IMR-90 (cell line): ENCODE results near the gene TCEAL6. TPM values are rescaled to one million over a fixed set of nuclear protein-coding genes. Genes with fewer than 3 reads are reported as not detected.

Experiments
- ATAC-seq: fragments of 200-7000 bp; cut with Tn5 transposase; 2 replicates; pipeline ENCODE4 v1.9.1; 2020; ENCODE audit warnings: low read depth, mild to moderate bottlenecking, moderate library complexity
- BruUV-seq: library from RNA; stranded (reverse); fragments of 400-500 nt; replicated peaks from 2 replicates; lab custom pipeline; 2021; lab: Mats Ljungman, UMichigan
- CTCF ChIA-PET: fragments of 300-600 bp; formaldehyde crosslinking; extraction: SDS; loops from one replicate; lab custom pipeline; 2021; ENCODE audit warnings: antibody characterized with exemption; lab: Yijun Ruan, JAX
- POLR2A ChIA-PET: fragments of 300-600 bp; sonication (Branson Sonifier 250); formaldehyde crosslinking; loops from one replicate; lab custom pipeline; 2022; ENCODE audit warnings: antibody characterized with exemption; ENCODE audit not compliant: unreplicated experiment; lab: Charles Lee
- DNase-seq: peaks from one replicate; pipeline ENCODE4 v3.0.0; 2013
- H2AFZ ChIP-seq: replicated peaks from 2 replicates; pipeline ENCODE3; 2013; ENCODE audit warnings: low read length, mild to moderate bottlenecking; ENCODE audit not compliant: poor library complexity
- H2AK5ac ChIP-seq: 2 replicates; pipeline ENCODE4 v1.6.1; 2013; ENCODE audit warnings: low read depth, low read length, inconsistent platforms
- H2AK9ac ChIP-seq: replicated peaks from 2 replicates; pipeline ENCODE3; 2013; ENCODE audit warnings: mild to moderate bottlenecking, low read depth, low read length, moderate library complexity; ENCODE audit not compliant: poor library complexity
- H2BK120ac ChIP-seq: 2 replicates; pipeline ENCODE4 v1.6.1; 2013; ENCODE audit warnings: low read depth, low read length, inconsistent platforms
- H2BK15ac ChIP-seq: 3 replicates; pipeline ENCODE4 v1.6.1; 2013; ENCODE audit warnings: low read depth, low read length, inconsistent platforms
- H2BK20ac ChIP-seq: 2 replicates; pipeline ENCODE4 v1.6.1; 2013; ENCODE audit warnings: low read depth, mild to moderate bottlenecking, inconsistent platforms, low read length, moderate library complexity
- H2BK5ac ChIP-seq: 2 replicates; pipeline ENCODE4 v1.6.1; 2013; ENCODE audit warnings: mild to moderate bottlenecking, low read depth, low read length, inconsistent platforms; ENCODE audit not compliant: poor library complexity, severe bottlenecking
- H3K14ac ChIP-seq: replicated peaks from 2 replicates; pipeline ENCODE4 v1.6.1; 2013; ENCODE audit warnings: low read depth, low read length, inconsistent platforms
- H3K18ac ChIP-seq: 2 replicates; pipeline ENCODE4 v1.6.1; 2013; ENCODE audit warnings: low read depth, low read length, control low read depth
- H3K23ac ChIP-seq: 2 replicates; pipeline ENCODE4 v1.6.1; 2013; ENCODE audit warnings: low read depth, low read length, inconsistent platforms
- H3K27ac ChIP-seq: 2 replicates; pipeline ENCODE4 v1.5.1; 2013; ENCODE audit warnings: mild to moderate bottlenecking, control low read depth, low read length; ENCODE audit not compliant: insufficient read depth
- H3K27me3 ChIP-seq: 2 replicates; pipeline ENCODE4 v1.6.1; 2013; ENCODE audit warnings: low read length; ENCODE audit not compliant: control insufficient read depth, insufficient read depth
- H3K36me3 ChIP-seq: 2 replicates; pipeline ENCODE4 v1.6.1; 2013; ENCODE audit warnings: low read length, mixed read lengths; ENCODE audit not compliant: control insufficient read depth, insufficient read depth
- H3K4ac ChIP-seq: 2 replicates; pipeline ENCODE4 v1.6.1; 2013; ENCODE audit warnings: low read depth, low read length, inconsistent platforms
- H3K4me1 ChIP-seq: 2 replicates; pipeline ENCODE4 v1.6.1; 2013; ENCODE audit warnings: low read length, mixed read lengths; ENCODE audit not compliant: control insufficient read depth, insufficient read depth
- H3K4me2 ChIP-seq: 2 replicates; pipeline ENCODE4 v1.6.1; 2013; ENCODE audit warnings: low read depth, mild to moderate bottlenecking, control low read depth, low read length, moderate library complexity
- H3K4me3 ChIP-seq: 2 replicates; pipeline ENCODE4 v1.5.1; 2013; ENCODE audit warnings: low read depth, mild to moderate bottlenecking, control low read depth, low read length, moderate library complexity; ENCODE audit not compliant: insufficient read depth
- H3K56ac ChIP-seq: 2 replicates; pipeline ENCODE4 v1.6.1; 2013; ENCODE audit warnings: low read length, inconsistent platforms; ENCODE audit not compliant: insufficient read depth; ENCODE audit errors: extremely low read depth
- H3K79me1 ChIP-seq, 2 experiments: 2 replicates each; pipeline ENCODE4 v1.6.1; 2013; ENCODE audit warnings: low read length in 2 of 2, inconsistent platforms in 1 of 2, low read depth in 1 of 2
- H3K9ac ChIP-seq: 2 replicates; pipeline ENCODE4 v1.6.1; 2013; ENCODE audit warnings: low read depth, low read length, control low read depth
- H3K9me1 ChIP-seq: 2 replicates; pipeline ENCODE4 v1.6.1; 2013; ENCODE audit warnings: low read length, inconsistent platforms; ENCODE audit not compliant: insufficient read depth
- H3K9me3 ChIP-seq: 2 replicates; pipeline ENCODE4 v1.6.1; 2013; ENCODE audit warnings: low read length; ENCODE audit not compliant: control insufficient read depth, insufficient read depth
- H4K20me1 ChIP-seq: 2 replicates; pipeline ENCODE4 v1.6.1; 2013; ENCODE audit warnings: low read length, inconsistent platforms; ENCODE audit not compliant: insufficient read depth
- H4K5ac ChIP-seq: 2 replicates; pipeline ENCODE4 v1.6.1; 2013; ENCODE audit warnings: mild to moderate bottlenecking, low read depth, low read length, control low read depth
- H4K8ac ChIP-seq, 2 experiments: 2 replicates each; pipeline ENCODE4 v1.6.1; 2013; ENCODE audit warnings: low read depth in 2 of 2, low read length in 2 of 2, control low read depth in 1 of 2, inconsistent platforms in 1 of 2
- H4K91ac ChIP-seq: 2 replicates; pipeline ENCODE4 v1.6.1; 2013; ENCODE audit warnings: low read depth, low read length, inconsistent platforms; ENCODE audit not compliant: insufficient read depth
- BHLHE40 ChIP-seq: fragments of 150-350 bp; IDR thresholded peaks from 2 replicates; pipeline ENCODE4 v1.6.1; 2016; ENCODE audit warnings: mild to moderate bottlenecking, low read depth, low read length
- CEBPB ChIP-seq: IDR thresholded peaks from 2 replicates; pipeline ENCODE4 v1.6.1; 2012; ENCODE audit warnings: low read depth, low read length, improper control_type of control experiment
- CTCF ChIP-seq: conservative IDR thresholded peaks from 2 replicates; pipeline ENCODE4 v1.5.1; 2012; ENCODE audit warnings: mild to moderate bottlenecking, low read depth, low read length, improper control_type of control experiment
- ELK1 ChIP-seq: fragments of 150-350 bp; IDR thresholded peaks from 2 replicates; pipeline ENCODE4 v1.6.1; 2016; ENCODE audit warnings: low read depth, mild to moderate bottlenecking, low read length, moderate library complexity, borderline replicate concordance
- FOS ChIP-seq: fragments of 150-350 bp; IDR thresholded peaks from 2 replicates; pipeline ENCODE4 v1.6.1; 2016; ENCODE audit warnings: low read depth, low read length
- MAFK ChIP-seq: IDR thresholded peaks from 2 replicates; pipeline ENCODE4 v1.6.1; 2012; ENCODE audit warnings: low read depth, low read length, improper control_type of control experiment
- MAZ ChIP-seq: IDR thresholded peaks from 2 replicates; pipeline ENCODE4 v1.6.1; 2012; ENCODE audit warnings: low read depth, mild to moderate bottlenecking, low read length, improper control_type of control experiment, moderate library complexity, borderline replicate concordance
- MXI1 ChIP-seq: IDR thresholded peaks from 2 replicates; pipeline ENCODE4 v1.6.1; 2012; ENCODE audit warnings: low read depth, mild to moderate bottlenecking, low read length, moderate library complexity, borderline replicate concordance
- POLR2A ChIP-seq: IDR thresholded peaks from 2 replicates; pipeline ENCODE4 v1.6.1; 2012; ENCODE audit warnings: mild to moderate bottlenecking, low read depth, low read length
- RAD21 ChIP-seq: IDR thresholded peaks from 2 replicates; pipeline ENCODE4 v1.6.1; 2012; ENCODE audit warnings: low read length, improper control_type of control experiment
- RCOR1 ChIP-seq: IDR thresholded peaks from 2 replicates; pipeline ENCODE4 v1.6.1; 2012; ENCODE audit warnings: mild to moderate bottlenecking, low read length, improper control_type of control experiment; ENCODE audit not compliant: insufficient replicate concordance
- RFX5 ChIP-seq: IDR thresholded peaks from 2 replicates; pipeline ENCODE4 v1.8.0; 2012; ENCODE audit warnings: low read depth, mild to moderate bottlenecking, low read length, moderate library complexity
- SMC3 ChIP-seq: fragments of 150-350 bp; IDR thresholded peaks from 2 replicates; pipeline ENCODE4 v1.6.1; 2016; ENCODE audit warnings: low read depth, mild to moderate bottlenecking, antibody characterized with exemption, low read length, moderate library complexity
- USF2 ChIP-seq: fragments of 150-350 bp; IDR thresholded peaks from 2 replicates; pipeline ENCODE4 v1.6.1; 2017; ENCODE audit warnings: mild to moderate bottlenecking, antibody characterized with exemption, low read length, low read depth
- WGBS, 2 experiments: methylation state at CpG; one replicate each; pipeline versions ENCODE4 v1.1.5 to v1.1.7; 2013; ENCODE audit warnings: missing lambda C conversion rate in 2 of 2; ENCODE audit not compliant: insufficient read length in 1 of 2; ENCODE audit errors: extremely low coverage in 2 of 2; 5-methylcytosine and 5-hydroxymethylcytosine counted together
- dilution Hi-C: fragments of 300-500 bp; cut with HindIII; formaldehyde crosslinking; loops from one replicate; pipeline ENCODE4 v1.14.3; 2018; ENCODE audit warnings: low sequenced_read_pairs; ENCODE audit not compliant: unreplicated experiment
- in situ Hi-C: fragments of 300-500 bp; cut with MboI; formaldehyde crosslinking; loops from 3 replicates; pipeline ENCODE4 v1.14.3; 2019; ENCODE audit warnings: low sequenced_read_pairs, inconsistent platforms, mixed read lengths
- intact Hi-C: fragments of 100-400 bp; cut with micrococcal nuclease; formaldehyde crosslinking; loops from 2 replicates; pipeline ENCODE4 v1.10.0; 2022
- polyA plus RNA-seq, 3 experiments: library from polyadenylated mRNA; depleted of rRNA; stranded (reverse); fragments of >200 nt; gene quantifications; 2 replicates each; pipeline ENCODE4 v1.2.3, GENCODE V29; 2012; ENCODE audit warnings: low replicate concordance in 1 of 3
- total RNA-seq: library from RNA; depleted of rRNA; stranded (reverse); fragments of >200 nt; gene quantifications from 2 replicates; pipeline ENCODE4 v1.2.3, GENCODE V29; 2012

Gene TCEAL6
- total and polyA plus RNA-seq, 2 of the 4 experiments (the other 2 are of a cell fraction): not detected

GRCh38 chrX:102113367-102113766 is 28.9 kb downstream of the TCEAL6 start:
- Histone ChIP-seq H4K5ac (no peak overlapping the region), H3K56ac (no peak overlapping the region), H3K23ac (no peak overlapping the region), H3K4me2 (no peak overlapping the region), H2AK9ac (no peak overlapping the region), H4K20me1 (no peaks in the 10 kb centered on the region), H3K4me1 (no peaks in the 10 kb centered on the region), H3K27ac (no peak overlapping the region), H3K27me3 (no peaks in the 10 kb centered on the region), H2BK5ac (no peak overlapping the region), H4K91ac (no peak overlapping the region), H2AFZ (no peak overlapping the region), H3K9me3 (no peaks in the 10 kb centered on the region), H3K14ac (no peak overlapping the region), H2BK20ac (no peak overlapping the region), H2BK120ac (no peak overlapping the region), H3K9ac (no peak overlapping the region), H2BK15ac (no peak overlapping the region), H3K4me3 (no peak overlapping the region), H3K9me1 (no peaks in the 10 kb centered on the region), H3K79me1 (no peaks in the 10 kb centered on the region), H3K18ac (no peak overlapping the region), H3K4ac (no peak overlapping the region), H3K36me3 (no peaks in the 10 kb centered on the region), H4K8ac (no peak overlapping the region), H2AK5ac (no peak overlapping the region)
- CTCF ChIA-PET: no interaction called here
- BruUV-seq: no TSS peak
- POLR2A ChIA-PET: no interaction called here
- in situ Hi-C loops: no loop called here
- TF ChIP-seq CTCF (no peak), CEBPB (no peak), RFX5 (no peak), ELK1 (no peak), MXI1 (no peak), RAD21 (no peak), MAFK (no peak), POLR2A (no peak), FOS (no peak), RCOR1 (no peak), USF2 (no peak), BHLHE40 (no peak), SMC3 (no peak), MAZ (no peak)
- intact Hi-C loops: no loop called here
- DNase-seq (no peak), ATAC-seq (no peak)
- dilution Hi-C loops: no loop called here
- no CpG with 5 or more reads among the region's 4 CpGs for WGBS, 2 experiments
